NCI-H446 (cell line): ENCODE measurements around the gene EGFL7.

ENCODE experiments used
- DNase-seq, 2 experiments: peaks; one replicate each; lab custom pipeline; 2025; lab: John Stamatoyannopoulos, UW

EGFL7 gene

DNA sequence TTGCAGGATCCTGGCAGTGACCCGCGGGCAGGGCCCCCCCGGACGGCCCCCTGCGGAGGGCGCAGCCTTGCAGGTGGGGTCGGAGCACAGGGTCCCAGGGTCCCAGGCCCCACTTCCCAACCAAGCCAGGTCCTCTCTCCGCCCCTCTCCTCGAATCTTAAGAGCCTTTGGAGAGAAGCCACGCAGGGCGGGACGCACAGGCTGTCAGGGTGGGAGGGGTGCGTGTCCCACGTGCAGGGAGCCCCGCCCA, 18.4 kb upstream of the EGFL7 start:
- peak in 1 of 2 experiments; percentile 78 for DNase-seq

DNA sequence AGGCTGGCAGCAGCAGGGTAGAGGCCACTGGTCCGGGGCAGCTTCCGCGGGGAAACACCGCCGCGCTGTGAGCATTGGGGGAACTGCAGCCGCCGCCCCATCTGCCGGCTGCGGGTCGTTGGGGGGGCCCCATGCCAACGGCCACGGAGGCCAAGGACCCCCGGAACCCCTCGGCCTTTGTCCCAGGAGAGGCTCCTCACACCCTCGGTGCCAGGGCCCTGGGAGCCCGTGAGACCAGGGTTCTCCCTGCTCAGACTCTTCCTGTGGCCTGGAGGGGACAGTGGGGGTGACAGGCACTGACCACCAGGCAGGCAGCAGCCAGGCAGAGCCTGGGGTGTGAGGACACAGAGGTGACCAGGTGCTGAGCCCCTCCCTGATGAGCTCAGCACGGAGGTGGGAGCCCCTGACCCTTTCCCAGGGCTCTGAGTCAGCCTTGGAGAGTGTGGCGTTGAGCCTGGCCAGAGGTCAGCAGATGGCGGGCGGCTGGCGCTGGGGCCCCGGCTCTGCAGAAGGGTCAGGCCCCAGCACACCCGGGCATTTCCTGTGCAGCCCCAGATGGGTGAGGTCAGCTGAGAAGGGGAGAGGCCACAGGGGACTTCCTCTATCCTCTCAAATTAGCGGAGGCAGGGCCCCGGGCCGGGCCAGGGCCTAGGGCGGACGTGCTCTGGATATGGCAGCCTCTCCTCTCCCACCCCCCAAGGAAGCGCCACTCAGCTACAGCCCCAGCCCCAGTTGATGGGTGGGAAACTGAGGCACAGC, 17.9 kb upstream of the EGFL7 start:
- DNase-seq, result no peak

DNA sequence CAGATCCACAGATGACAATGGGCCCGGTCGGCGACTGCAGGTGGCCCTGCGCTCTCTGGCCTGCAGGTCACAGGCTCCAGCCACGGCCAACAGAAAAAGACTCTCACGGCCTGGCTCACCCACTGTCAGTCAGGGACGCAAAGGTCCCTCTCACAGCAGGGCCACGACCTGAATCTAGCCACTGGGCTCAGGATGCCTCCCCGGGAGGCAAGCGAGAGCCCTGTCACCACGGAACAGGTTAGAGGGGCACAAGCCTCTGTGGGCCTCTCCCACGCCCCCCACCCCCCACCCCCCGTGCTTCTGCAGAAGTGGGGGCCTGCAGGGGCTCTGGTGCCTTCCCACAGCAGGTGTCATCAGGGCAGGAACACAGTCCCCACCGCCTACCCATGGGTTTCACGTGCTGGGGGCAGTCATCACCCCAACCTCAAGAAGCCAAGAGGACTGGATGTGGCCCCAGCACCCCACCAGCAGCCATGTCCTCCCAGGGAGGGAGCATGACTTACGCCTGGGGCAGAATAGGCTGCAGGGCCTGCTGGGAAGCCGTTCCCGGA, 17.3 kb upstream of the EGFL7 start:
- no peak for DNase-seq

- no peak for DNase-seq
Observed at GRCh38 chr9:136645903-136646754, 16.6 kb upstream of the EGFL7 start.

DNA sequence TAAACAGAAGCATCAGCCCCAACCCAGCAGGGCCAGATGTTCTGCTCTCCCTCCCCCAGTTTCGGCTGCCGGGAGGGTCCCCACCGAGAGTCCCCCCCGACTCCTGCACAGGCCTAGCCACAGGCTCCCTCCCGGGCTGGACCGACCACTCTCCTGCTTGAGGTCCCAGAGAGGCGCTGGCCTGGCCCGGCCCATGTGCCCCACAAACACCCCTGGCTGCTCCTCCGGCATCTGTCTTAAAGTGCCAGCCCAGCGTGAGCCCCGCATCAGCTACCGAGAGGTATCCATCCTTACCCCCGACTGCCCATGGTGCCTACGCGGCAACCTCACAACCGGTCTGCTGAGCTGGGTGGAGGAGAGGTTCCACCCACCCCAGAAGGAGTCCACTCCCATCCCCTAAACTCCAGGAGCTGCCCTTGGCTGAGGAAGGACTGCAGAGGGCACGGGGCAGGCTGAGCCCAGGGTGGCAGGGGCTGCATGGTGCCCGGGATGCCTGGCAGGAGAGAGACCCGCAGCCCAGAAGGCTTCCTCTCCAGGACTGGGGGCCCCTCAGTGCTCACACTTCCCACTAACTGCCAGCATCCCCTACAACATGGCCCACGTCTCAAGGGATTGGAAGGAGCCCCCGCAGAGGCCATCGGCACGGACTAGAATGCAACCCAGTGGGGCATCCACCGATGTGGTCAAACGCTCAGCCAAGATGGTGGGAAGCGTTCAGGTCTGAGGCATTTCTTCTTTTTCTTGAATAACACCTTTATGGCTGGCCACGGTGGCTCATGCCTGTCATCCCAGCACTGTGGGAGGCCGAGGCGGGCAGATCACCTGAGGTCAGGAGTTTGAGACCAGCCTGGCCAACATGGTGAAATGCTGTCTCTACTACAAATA, 15.6 kb upstream of the EGFL7 start:
- no peak for DNase-seq

- DNase-seq, result no peak
Observed at GRCh38 chr9:136648751-136649150, 14.0 kb upstream of the EGFL7 start.

DNA sequence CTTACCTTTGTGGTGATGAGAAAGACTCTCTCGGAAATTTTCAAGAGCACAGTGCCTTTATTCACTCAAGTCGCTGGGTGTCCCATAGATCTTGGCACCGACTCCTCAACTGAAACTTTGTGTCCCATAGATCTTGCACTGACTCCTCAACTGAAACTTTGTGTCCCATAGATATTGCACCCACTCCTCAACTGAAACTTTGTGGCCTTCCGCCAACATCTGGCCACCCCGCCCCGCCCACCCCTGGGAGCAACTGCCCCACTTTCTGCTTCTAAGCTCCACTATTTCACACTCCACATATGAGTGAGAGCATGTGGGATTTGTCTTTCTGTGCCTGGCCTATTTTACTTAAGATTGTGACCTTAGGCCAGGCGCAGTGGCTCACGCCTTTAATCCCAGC, 12.7 kb upstream of the EGFL7 start:
- no peak for DNase-seq

DNA sequence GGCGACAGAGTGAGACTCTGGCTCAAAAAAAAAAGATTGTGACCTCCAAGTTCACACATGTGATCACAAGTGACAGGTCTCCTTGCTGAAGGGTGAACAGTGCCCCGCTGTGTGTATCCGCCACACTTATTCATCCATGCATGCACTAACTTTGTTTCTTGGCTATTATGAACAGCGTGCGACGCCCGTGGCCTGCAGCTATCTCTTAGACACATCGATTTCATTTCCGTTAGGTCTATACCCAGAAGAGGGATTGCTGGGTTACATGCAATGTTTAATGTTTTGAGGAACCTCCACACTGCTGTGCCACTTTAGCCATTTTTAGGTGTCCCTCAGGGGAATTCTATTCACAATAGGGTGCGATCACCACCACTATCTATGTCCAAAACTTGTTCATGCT, 12.1 kb upstream of the EGFL7 start:
- DNase-seq, result no peak

DNA sequence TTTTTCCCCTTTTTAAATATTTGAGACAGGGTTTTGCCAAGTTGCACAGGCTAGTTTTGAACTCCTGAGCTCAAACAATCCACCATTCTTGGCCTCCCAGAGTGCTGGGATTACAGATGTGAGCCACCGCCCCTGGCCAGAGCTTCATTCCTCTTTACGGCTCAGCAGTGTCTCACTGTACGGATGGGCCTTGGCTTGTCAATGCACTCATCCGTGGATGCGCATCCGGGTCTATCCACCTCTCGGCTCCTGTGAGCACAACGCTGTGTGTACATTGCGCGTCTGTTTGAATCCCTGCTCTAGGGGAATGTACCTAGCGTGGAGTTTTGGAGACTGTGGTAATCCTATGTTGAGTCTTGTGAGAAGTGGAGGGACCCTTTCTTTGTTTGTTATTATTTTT, 10.9 kb upstream of the EGFL7 start:
- DNase-seq, result no peak

- no peak for DNase-seq
Observed at GRCh38 chr9:136653323-136654079, 9.2 kb upstream of the EGFL7 start.

GRCh38 chr9:136654820-136655535, 7.7 kb upstream of the EGFL7 start:
- DNase-seq, result no peak

DNA sequence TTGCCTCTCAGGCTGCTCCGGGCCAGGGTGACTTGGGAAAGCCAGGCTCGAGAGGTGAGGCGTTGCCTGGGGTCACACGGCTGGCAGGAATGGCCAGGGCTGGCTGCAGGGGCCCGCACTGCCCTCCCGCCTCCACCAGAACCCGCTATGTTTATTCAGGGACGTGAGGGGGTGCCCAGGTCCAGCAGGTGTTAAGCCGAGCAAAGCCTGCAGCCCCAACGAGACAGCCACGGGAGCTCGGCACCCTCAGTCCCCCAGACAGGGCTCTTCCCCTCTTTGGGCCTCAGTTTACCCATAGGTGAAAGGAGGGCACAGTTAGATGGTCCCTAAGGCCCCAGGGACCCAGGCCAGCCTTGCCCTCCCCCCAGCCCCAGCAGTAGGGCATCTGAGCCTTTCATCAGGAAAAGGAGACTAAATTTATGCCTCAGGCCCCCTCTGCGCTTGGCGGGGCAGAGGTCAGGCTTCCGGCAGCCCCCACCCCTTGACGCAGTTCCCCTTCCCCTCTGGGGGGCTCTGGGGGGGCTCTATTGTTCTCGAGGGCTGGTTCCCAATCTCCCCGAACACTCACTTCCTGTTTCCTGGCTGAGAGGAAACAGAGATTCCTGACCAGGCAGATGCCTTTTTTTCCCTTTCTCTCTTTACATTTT, 7.1 kb upstream of the EGFL7 start:
- no peak for DNase-seq

DNA sequence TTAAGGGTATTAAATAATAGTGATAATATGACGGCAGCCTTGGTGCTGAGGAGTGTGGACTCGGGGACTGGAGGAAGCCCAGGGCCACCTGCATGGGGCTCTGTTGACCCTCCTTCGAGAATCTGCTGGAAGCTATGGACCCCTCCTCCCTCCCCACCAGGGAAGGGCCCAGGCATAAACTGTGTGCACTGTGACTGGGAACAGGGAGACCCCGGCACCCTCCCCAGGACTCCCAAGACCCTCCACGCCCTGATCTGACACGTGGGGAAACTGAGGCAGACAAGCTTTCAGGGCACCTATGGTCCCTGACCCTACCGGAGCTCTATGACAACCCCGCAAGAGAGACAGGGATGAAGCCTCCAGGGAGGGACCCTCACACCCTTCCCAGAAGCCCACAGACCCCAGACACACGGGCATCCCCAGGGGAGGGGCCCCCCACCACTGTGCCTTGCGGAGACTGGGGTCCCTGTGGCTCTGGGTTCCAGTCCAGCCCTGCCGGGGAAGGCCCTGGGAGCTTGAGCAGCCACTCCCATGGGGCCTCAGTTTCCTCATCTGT, 6.5 kb upstream of the EGFL7 start:
- DNase-seq, result no peak

- no peak for DNase-seq
Observed at GRCh38 chr9:136656795-136657611, 5.7 kb upstream of the EGFL7 start.

DNA sequence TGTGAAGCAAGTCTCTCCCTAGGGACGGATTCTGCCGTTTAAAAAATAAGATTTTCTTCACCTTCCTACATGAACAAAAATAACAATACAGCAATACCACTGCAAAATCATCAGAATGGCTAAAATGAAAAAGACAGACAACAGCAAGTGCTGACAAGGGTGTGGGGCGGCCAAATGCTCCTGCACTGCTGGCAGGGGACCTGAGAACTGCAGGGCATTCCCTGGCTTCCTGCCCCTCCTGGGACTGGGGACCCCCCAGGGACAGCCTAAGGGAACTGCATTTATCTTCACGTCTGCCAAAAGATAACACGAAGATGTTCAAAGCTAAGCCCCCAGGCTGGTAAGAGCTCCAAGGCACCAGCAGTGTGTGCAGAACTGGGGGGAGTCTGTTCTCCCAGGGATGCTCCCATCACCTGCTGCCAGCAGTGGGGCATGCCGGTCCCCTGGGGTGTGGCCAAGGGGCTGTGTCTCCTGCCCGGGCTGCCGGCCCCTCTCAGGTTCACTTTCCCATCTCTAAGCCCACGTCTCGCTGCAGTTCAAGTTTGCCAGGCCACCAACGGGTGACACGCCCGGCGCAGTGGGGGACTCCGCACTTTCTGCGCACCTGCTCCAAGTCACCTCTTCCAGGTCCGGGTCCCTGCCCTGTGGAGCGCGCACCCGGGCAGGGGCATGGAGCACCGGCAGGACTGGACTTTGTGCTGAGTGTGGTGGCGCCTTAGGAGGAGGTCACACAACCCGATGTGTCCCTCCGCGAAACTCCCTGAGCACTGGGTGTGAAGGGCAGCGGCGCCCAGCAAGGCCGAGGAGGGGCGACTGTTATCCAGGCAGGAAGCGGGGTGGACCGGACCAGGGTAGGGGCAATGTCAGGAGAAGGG, 4.5 kb upstream of the EGFL7 start:
- no peak for DNase-seq

GRCh38 chr9:136658849-136659535, 3.7 kb upstream of the EGFL7 start:
- no peak for DNase-seq
